HG02884 (cell line): Measurements from ENCODE around the gene TYRO3.
"Not testable (repeated sequence)": the region's sequence is repeated elsewhere in the genome, so short reads cannot be mapped to it uniquely, and the experiment has no call there.

Source experiments
- ATAC-seq: cut with Tn5 transposase; IDR thresholded peaks from one replicate; pipeline ENCODE4 v1.9.1; 2021; ENCODE audit warnings: mild to moderate bottlenecking, moderate library complexity; ENCODE audit not compliant: unreplicated experiment

TYRO3 gene

DNA sequence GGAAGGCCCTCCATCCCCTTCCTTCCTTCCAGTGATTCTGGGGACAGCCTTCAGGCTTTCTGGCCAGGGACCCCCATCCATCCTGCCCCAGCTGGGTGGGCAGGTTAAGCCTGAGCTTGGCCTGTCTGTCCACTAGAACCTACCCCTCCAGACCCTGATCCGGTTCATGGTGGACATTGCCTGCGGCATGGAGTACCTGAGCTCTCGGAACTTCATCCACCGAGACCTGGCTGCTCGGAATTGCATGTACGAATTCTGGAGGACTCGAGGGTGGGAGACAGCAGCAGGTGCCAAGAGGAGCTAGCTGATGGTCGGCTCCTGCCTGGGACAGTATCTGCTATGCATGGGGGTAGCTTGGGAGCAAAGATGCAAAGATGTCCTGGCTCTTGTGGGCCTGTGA, 13.9 kb downstream of the TYRO3 start:
- no peak for ATAC-seq

DNA sequence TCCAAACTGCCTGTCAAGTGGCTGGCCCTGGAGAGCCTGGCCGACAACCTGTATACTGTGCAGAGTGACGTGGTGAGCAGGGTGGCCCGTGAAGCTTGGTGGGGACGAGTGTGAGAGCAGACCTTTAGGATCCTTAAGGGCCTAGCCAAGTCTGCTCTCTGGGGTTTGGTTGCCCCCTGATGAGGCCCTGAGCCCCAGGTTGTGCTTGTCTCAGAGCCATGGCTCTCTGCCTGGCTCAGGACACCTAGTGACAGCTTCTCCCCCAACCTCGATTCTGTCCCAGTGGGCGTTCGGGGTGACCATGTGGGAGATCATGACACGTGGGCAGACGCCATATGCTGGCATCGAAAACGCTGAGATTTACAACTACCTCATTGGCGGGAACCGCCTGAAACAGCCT, 14.4 kb downstream of the TYRO3 start:
- no peak for ATAC-seq

DNA sequence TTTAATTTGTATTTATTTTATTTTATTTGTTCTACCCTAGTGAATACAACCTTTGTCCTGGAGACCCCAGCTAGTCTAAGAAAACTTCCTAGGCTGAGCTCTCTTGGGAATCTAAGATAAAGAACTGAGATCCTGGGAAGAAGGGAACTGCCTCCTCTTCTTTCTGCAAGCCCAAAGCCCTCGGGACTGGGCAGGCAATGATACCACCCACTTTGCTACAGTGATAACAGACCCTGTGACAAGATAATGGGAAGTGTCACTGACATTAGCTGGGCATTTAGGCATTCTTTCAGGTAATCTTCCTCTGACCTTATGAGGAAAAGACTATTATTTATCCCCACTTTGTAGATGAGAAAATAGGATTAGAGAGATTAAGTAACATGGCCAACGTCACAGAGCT, 15.1 kb downstream of the TYRO3 start:
- ATAC-seq: no peak

DNA sequence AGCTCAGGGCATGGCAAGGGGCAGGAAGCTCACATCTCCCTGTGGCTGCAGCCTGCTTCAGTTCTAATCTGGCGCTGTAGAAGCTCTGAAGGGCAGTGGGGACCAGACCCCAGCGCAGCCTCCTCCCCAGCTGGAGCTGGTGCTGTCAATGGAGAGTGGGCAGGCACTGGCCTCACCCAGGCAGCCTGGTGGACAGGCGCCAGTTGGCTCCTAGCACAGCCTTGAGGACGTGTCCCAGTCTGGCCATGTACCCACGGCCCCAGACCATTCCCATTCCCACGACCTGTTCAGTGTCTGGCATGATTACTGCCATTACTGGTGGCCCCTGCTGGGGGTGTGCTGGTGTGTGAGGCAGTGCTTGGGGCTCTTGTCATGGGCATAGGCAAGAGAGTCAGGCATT, 16.3 kb downstream of the TYRO3 start:
- no peak for ATAC-seq

DNA sequence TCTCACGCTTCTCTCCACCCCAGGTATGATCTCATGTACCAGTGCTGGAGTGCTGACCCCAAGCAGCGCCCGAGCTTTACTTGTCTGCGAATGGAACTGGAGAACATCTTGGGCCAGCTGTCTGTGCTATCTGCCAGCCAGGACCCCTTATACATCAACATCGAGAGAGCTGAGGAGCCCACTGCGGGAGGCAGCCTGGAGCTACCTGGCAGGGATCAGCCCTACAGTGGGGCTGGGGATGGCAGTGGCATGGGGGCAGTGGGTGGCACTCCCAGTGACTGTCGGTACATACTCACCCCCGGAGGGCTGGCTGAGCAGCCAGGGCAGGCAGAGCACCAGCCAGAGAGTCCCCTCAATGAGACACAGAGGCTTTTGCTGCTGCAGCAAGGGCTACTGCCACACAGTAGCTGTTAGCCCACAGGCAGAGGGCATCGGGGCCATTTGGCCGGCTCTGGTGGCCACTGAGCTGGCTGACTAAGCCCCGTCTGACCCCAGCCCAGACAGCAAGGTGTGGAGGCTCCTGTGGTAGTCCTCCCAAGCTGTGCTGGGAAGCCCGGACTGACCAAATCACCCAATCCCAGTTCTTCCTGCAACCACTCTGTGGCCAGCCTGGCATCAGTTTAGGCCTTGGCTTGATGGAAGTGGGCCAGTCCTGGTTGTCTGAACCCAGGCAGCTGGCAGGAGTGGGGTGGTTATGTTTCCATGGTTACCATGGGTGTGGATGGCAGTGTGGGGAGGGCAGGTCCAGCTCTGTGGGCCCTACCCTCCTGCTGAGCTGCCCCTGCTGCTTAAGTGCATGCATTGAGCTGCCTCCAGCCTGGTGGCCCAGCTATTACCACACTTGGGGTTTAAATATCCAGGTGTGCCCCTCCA, 19.1 kb downstream of the TYRO3 start:
- ATAC-seq: no peak

DNA sequence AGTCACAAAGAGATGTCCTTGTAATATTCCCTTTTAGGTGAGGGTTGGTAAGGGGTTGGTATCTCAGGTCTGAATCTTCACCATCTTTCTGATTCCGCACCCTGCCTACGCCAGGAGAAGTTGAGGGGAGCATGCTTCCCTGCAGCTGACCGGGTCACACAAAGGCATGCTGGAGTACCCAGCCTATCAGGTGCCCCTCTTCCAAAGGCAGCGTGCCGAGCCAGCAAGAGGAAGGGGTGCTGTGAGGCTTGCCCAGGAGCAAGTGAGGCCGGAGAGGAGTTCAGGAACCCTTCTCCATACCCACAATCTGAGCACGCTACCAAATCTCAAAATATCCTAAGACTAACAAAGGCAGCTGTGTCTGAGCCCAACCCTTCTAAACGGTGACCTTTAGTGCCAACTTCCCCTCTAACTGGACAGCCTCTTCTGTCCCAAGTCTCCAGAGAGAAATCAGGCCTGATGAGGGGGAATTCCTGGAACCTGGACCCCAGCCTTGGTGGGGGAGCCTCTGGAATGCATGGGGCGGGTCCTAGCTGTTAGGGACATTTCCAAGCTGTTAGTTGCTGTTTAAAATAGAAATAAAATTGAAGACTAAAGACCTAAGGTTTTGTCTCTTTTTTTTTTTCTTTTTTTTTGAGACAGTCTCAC, 19.8 kb downstream of the TYRO3 start:
- no peak for ATAC-seq

DNA sequence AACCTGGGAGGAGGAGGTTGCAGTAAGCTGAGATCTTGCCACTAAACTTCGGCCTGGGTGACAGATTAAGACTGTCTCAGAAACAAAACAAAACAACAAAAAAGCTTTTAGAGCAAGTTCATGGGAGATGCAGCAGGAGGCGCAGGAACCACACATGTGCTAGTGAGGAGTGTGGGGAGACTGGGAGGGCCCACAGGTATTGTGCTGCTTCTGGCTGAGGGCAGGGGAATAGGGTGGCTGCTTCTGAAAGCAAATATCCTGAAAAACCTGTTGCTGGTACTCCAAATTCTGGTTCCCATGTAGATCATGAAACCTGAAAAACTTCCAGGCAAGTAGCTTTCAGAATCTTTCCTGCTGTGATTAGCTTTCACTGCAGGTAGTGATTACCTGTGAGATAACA, 22.1 kb downstream of the TYRO3 start:
- ATAC-seq: no peak

DNA sequence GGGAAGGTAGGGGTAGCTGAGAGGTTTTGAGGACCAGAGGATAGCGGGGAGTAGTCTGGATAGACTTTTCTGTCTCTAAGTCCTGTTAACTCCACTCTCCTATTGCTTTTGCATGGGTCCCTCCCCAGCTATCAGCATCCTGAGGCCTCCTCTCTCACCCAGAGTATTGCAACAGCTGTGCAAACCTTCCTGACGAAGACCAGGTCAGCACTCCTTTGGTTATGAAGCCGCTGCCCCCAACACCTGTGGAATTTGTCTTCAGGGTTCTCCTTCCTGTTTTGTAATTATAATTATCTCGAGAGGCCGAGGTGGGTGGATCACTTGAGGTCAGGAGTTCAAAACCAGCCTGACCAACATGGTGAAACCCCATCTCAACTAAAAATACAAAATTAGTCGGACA, 24.8 kb downstream of the TYRO3 start:
- no peak for ATAC-seq

DNA sequence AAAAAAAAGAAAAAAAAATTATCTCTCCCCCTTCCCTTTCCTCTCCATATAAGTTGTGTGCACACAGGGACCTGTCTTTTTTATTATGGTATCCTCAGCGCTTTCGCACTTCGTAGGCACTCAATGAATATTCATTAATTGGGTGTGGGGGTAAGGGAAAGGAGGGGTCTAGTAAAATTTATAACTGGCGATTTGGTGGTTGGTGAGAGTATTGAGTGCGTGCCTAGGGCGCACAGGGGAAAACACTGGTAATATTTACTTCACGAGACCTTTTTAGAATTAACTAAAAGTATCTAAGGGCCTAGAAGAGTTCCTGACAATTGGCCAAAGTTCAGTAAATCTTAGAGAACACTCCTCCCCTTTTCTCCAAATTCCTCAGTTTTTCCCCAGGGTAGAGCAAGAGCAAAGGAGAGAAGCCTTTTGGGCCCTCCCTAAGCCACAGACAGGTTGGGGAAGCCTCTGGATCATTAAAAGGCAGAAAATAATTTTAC, 25.7 kb downstream of the TYRO3 start:
- ATAC-seq: no peak

DNA sequence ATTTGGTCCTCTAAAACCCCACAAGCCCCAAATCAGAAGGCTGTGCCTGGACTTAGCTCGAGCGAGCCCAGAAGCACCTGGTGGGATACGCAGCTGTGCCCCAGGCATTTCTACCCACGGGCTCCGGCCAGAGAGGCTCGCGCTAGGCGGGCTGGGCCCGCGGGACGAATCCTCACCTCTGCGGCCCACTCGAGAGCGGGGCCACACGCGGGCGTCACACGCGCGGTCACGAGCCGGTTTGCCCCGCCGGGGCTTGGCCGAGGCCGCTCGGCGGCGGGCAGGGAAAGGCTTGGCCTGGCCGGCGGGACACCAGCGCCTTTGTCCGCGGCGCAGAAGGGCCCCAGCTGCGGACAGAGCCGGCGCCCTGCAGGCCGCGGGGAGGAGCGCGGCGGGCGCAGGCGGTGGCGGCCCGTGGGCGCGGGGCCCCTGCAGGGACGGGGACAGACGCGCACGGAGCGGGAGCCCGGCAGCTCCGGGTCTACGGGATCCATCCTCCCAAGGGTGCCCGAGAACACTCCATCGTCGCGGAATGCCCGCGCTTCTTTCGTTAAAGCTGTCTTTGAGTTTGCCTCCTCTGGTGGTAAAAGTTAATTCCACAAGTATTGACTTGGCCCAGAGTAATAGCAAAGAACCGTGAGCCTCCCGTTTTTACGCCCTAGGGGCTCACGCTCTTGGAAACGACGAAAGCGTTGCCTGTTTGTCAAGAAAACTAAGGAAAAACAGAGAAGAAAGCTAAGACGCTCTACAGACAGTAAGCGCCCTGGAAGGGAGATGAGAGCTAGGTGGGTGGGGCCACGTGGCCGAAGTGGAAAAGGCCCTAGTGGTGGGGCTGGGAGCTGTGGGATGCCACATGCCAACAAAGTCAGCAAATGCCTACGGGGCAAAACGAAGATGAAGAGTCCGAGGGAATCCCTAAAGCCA, 26.4 kb downstream of the TYRO3 start:
- no peak for ATAC-seq

DNA sequence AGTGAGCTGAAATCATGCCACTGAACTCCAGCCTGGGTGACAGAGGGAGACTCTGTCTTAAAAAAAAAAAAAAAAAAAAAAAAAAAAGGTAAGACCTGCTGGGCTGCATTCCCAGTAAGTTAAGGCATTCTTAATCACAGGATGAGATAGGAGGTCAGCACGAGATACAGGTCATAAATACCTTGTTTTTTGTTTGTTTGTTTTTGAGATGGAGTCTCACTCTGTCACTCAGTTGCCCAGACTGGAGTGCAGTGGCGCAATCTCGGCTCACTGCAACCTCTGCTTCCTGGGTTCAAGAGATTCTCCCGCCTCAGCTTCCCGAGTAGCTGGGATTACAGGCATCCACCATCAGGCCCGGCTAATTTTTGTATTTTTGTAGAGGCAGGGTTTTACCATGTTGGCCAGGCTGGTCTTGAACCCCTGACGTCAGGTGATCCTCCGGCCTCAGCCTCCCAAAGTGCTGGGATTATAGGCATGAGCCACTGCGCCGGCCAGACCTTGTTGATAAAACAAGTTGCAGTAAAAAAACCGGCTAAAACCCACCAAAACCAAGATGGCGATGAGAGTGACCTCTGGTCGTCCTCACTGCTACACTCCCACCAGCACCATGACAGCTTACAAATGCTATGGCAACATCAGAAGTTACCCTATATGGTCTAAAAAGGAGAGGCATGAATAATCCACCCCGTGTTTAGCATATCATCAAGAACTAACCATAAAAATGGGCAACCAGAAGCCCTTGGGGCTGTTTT, 27.7 kb downstream of the TYRO3 start:
- ATAC-seq: not testable (repeated sequence)

DNA sequence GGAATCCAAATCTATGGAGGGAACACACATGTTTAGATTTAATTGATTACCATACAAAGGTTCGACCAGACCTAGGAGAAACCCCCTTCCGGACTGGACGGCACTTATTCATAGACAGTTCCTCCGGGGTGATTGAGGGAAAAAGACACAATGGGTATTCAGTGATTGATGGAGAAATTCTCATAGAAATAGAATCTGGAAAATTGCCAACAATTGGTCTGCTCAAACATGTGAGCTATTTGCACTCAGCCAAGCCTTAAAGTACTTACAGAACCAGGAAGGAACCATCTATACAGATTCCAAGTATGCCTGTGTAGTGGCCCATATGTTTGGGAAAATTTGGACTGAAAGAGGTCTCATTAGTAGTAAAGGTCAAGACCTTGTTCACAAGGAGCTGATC, 30.0 kb downstream of the TYRO3 start:
- ATAC-seq: not testable (repeated sequence)

DNA sequence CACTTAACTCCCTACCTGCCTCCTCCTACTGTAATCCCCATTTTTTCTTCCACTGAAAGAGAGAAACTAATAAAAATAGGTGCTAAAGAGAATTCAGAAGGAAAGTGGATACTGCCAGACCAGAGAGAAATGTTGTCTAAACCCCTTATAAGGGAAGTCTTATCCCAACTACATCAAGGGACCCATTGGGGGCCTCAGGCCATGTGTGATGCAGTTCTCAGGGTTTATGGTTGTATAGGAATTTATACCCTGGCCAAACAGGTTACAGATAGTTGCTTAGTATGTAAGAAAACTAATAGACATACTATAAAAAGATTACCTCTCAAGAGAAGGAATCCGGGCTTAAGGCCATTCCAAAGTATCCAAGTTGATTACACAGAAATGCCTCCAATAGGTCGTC, 30.6 kb downstream of the TYRO3 start:
- ATAC-seq: not testable (repeated sequence)

DNA sequence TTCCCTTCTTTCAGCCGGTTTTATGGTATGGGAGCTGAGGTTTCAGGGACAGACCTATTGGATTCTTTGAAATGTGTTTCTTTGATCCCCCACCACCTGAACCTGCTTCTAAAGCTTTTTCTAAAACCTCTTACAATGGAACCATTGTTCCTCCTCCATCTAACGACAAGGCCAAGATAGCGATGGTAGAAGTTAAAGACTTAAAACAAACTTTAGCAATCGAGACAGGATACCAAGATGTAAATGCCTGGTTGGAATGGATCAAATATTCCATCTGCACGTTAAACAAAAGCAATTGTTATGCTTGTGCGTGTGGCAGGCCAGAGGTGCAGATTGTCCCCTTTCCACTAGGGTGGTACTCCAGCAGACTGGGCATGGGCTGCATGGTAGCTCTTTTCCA, 32.2 kb downstream of the TYRO3 start:
- ATAC-seq: not testable (repeated sequence)

DNA sequence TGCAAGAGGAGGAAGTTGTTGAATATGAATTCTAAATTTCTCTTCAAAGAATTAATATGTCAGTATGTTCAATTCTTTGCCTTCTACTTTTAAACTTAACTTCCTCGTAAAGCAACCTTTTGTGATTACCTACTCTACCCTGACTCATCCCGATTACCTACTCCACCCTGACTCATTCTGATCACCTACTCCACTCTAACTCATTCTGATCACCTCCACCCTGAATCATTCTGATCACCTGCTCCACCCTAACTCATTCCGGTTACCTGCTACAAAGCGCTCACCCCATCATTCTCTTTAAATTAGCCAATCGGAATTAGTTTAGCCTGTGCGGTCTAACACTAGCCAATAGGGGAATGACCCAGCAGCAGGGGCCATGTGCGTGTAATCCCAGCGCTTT, 33.7 kb downstream of the TYRO3 start:
- ATAC-seq: not testable (repeated sequence)

DNA sequence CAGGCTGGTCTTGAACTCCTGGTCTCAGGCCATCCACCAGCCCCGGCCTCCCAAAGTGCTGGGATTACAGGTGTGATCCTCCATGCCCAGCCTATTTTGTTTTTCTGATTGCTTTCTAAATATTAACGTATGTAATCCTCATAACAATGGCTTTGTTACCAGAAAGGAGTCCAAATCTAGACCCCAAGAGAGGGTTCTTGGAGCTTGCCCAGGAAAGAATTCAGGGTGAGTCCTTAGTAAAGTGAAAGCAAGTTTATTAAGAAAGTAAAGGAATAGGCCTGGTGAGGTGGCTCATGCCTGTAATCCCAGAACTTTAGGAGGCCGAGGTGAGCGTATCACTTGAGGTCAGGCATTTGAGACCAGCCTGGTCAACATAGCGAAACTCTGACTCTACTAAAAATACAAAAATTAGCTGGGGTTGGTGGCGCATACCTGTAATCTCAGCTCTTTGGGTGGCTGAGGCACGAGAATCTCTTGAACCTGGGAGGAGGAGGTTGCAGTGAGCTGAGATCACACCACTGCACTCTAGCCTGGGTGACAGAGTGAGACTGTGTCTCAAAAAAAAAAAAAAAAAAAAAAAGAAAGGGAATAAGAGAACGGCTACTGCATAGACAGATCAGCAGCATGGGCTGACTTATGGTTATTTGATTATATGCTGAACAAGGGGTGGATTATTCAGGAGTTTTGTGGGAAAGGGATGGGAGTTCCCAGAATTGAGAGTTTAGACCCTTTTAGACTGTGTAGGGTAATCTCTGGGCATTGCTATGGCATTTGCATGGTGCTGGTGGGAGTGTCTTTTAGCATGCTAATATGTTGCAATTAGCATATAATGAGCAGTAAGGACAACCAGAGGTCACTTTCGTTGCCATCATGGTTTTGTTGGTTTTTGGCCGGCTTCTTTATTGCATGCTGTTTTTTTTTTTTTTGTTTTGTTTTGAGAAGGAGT, 36.1 kb downstream of the TYRO3 start:
- no peak for ATAC-seq

DNA sequence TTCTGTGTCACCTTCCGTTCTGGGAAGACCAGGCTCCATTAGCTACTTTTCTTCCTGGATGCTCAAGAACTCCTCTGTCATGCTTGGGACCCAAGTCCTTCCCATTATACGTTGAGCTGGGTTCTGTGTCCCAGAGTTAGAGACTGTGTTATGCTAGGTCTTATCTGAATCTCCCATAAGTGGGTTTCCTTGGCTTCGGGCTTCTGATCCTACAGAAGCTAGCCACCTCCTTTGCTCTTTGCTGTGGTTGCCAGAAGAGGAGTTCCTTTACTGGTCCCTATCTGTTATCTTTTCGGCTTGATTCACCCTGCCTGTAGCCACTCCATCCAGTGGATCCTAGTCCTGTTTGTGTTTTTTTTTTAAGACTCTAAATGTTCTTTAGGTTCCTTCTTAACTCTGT, 38.0 kb downstream of the TYRO3 start:
- no peak for ATAC-seq

DNA sequence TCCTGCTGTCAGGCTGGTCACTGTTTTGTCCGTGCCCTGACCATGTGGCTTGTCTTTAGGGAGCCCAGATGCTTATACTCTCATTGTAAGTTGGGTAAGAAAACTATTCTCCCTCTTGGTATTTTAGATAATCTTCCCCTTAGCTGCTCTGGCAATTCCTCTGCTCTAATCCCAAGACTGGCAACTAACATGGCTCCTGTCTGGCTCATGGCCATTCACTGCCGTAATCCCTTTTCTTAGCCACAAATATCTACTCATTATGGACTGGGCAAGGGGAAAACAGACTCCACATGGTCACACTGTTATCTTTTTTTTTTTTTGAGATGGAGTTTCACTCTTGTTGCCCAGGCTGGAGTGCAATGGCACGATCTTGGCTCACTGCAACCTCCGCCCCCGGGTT, 38.8 kb downstream of the TYRO3 start:
- ATAC-seq: no peak

DNA sequence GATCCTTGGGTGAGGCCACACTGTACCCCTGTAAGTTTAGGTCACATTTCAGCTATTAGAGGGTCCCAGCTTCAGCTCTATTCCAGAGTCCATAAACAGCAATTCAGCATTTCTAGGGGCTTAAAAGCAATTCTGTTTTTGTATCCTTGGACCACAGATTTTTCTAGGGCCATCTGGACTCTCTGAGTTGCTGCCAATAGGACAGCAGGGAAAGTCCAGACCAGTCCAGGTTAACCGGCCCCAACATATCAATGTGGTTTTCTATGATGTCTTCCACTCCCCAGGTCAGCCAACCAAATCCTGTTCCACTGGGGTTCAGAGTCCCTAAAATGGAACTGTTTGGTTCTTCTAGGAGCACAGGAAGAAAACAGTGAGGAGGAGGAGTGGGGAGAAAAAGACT, 40.0 kb downstream of the TYRO3 start:
- ATAC-seq: no peak
